SK-MEL-5 (cell line): ENCODE measurements around the gene MXRA7. TPM values are rescaled to one million over a fixed set of nuclear protein-coding genes. Genes with fewer than 3 reads are reported as not detected.
"Not testable (repeated sequence)": the region's sequence is repeated elsewhere in the genome, so short reads cannot be mapped to it uniquely, and the experiment has no call there.

ENCODE experiments used
- DNase-seq: peaks from one replicate; pipeline ENCODE4 v3.0.0-alpha.2; 2016; ENCODE audit warnings: low read depth, low spot score
- in situ Hi-C: cut with HindIII; loops from 2 replicates; pipeline ENCODE4 v1.10.0; 2016; ENCODE audit warnings: low sequenced_read_pairs, high pct_unique_total_duplicates, low pct_unique_long_range_greater_than_20kb
- total RNA-seq: library from RNA; depleted of rRNA; stranded (reverse); fragments of >200 nt; shearing (Covaris generic); gene quantifications from 2 replicates; pipeline ENCODE4 v1.2.3, GENCODE V29; 2014

MXRA7 gene
- total RNA-seq, 1 experiment from 2014 or later: 197 TPM

DNA sequence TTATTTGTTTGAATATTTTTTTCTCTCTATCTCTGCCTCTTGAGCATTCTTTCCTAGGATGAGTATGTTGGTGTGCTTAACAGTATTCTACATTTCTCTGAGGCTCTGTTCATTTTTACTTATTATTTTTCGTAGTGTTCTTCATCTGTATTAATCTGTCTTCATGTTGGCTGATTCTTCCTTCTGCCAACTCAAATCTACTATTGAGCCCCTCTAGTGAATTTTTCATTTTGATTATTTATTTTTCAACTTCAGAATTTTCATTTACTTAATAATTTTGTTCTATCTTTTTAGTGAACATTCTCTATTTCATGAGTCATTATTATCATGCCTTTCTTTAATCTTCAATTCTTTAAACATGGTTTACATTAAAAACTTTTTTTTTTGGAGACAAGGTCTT, 64.1 kb downstream of the MXRA7 start:
- no peak for DNase-seq
- in situ Hi-C loops: no loop called here

DNA sequence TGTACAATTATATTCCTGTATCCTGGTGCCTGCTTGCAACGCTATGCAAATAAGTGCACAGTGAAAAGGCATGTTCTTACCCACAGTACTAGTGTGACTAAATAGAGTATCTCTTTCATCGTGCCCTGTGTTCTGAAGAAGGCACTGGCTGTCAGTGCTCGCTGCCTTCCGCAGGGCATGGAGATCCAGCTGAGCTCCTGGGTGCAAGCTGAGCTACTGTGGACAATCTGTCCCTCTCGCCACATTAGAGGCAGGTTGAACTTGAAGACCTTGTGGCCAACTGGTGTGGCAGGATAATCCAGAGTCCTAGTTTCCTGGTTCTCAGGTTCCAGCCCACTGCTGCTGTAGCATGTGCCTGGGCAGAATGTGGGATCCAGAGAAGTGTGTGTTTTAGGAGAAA, 65.3 kb downstream of the MXRA7 start:
- in situ Hi-C loops: no loop called here
- no peak for DNase-seq

DNA sequence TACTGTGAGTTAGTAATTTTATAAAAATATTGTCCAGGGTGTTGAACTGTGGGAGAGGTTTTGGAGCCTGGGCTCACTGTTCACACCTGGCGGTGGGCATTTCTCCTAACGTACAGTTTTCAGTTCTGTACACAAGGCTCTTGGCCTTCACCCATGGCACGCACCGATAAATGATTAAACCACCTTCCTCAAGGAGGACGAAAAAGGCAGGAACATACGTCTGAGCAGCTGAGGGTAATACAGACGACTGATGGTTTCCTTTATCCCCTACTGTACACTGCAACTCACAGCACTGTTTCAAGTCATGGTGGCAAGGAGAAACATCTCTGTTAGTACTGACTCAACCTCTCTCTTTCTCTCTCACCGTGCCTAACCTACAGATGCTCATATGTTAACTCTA, 65.8 kb downstream of the MXRA7 start:
- DNase-seq: no peak
- in situ Hi-C loops: no loop called here

DNA sequence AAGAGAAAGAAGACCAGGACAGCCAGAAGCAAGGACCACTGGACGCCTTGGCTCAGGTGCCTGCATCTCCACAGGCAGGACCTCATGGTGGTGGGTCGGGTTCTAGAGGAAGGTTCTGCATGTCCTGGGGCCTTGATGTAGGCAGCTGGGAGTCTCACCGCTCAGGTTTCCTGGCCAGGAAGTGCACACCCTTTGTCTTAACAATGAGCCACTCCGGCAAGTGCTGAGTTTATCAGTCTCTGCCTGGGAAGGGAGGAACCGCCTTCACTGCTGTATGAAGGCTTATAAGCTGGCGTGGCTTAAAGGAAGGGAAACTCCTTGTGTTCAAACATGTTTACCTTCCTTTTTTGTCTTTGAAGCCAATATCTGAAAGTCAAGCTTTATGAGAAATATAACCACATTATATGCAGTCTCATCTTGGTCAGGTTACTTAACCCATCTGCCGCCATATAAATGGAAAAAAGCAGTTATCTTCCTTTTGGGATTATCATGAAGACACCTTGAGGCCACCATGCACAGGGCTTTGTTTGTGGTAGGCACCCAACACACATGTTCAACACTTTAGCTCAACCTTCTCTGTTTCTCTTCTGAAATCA, 67.1 kb downstream of the MXRA7 start, which contains the start of gene ST6GALNAC1:
ST6GALNAC1 (minus strand) TSS at position 205 of the 596 bp plus-strand sequence; CDS start at position 86, 119 bp downstream.
- no peak for DNase-seq
- in situ Hi-C loops: no loop called here

DNA sequence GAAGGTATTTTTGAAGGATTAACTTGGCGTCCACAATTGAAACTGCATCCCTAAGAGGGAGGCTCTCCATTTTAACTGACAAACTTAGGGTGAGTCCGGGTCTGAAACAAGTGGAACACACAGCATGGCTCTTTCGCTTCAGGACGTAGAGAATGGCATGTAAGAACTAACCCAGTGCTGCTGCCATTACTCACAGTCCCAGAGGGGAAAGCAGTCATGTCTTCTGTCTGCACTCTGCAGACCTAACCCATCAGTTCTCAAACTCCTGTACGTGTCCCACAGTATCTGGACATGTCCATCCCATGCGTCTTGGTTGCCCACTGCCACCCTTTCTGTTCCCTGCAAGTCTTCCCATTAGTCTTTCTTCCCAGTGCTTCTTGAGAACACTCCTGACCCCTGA, 67.8 kb downstream of the MXRA7 start:
- in situ Hi-C loops: no loop called here
- no peak for DNase-seq

DNA sequence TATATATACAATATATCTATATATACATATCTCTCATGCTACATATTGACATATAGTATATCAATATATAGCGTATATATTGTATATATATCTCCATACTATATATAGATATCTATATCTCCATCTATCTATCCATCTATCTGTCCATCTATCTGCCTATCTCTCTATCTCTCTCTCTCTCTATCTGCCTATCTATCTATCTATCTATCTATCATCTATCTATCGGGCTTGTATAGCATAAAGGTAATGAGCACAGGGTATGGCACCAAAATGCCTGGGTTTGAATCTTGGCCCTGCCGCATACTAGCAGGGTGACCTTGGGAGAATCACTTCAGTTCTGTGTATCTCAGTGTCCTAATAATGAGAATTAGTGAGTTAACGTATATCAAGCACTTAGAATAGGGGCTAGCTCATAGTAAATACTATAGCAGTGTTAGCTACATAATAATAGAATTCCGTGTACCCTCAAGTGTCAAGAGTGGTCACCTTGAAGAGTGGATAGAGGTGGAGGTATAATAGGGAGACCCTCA, 68.7 kb downstream of the MXRA7 start:
- in situ Hi-C loops: no loop called here
- no peak for DNase-seq

DNA sequence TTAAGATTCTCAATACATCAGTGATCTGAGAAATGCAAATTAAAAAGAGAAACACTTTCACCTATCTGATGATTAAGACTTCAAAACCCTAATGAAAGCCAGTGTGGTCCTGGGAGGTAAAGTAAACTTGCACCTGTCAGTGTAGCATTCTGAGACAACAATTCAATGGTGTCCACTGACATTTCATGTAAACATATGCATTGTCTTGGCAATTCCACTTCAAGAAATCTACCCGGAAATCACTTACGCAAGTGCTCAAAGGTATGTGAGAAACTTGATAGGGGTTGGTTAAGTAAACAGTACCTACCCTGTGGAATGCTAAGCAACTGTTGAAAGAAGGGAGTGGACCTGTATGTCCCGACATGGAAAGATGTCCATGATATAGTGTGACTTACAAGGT, 69.3 kb downstream of the MXRA7 start:
- in situ Hi-C loops: no loop called here
- DNase-seq: no peak

DNA sequence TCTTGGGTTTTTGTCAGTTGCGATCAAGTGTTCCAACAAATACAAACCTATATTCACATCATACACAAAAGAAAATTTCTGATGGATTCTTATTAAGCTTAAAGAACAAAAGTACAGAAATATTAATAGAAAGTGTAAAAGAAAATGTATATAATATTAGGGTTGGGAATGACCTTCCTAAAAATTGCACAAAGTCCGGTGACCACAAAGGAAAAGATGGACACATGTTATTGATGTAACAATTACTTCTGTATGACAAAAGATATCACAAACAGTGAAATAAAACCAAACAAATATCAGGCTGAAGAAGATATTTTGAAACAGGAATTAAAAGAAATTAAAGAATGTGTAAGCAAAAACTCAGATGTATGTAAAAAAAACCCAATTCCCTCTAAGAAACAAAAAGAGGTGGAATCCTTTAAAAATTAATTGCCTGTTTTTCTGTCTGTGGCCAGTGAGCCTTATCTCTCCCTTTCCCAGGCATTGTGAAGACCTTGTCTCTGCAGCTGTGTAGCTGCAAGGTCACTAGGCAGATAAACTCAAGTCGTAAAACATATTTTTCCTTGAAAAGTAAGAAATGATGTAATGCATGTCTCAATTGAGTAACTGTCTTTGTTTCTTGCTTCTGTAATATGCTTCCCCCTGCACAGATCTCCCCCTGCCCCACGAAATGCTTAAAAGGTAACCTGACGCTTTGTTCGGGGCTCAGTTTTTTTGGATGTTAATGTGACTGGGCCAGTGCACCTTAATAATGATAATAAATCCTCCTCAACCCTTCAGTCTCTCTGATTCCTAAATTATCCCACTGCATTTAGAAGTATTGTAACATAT, 70.0 kb downstream of the MXRA7 start:
- no peak for DNase-seq
- in situ Hi-C loops: no loop called here

DNA sequence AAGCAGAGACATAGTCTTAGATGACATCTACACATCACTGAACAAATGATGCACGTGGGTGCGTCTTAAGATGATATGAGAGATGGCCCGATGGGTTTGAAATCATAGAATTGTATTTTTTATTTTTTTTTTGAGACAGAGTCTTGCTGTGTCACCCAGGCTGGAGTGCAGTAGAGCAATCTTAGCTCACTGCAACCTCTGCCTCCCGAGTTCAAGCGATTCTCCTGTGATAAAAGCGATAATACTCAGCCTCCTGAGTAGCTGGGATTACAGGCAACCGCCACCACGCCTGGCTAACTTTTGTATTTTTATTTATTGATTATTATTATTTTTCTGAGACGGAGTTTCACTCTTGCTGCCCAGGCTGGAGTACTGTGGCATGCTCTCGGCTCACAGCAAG, 72.5 kb downstream of the MXRA7 start:
- no peak for DNase-seq
- in situ Hi-C loops: no loop called here

DNA sequence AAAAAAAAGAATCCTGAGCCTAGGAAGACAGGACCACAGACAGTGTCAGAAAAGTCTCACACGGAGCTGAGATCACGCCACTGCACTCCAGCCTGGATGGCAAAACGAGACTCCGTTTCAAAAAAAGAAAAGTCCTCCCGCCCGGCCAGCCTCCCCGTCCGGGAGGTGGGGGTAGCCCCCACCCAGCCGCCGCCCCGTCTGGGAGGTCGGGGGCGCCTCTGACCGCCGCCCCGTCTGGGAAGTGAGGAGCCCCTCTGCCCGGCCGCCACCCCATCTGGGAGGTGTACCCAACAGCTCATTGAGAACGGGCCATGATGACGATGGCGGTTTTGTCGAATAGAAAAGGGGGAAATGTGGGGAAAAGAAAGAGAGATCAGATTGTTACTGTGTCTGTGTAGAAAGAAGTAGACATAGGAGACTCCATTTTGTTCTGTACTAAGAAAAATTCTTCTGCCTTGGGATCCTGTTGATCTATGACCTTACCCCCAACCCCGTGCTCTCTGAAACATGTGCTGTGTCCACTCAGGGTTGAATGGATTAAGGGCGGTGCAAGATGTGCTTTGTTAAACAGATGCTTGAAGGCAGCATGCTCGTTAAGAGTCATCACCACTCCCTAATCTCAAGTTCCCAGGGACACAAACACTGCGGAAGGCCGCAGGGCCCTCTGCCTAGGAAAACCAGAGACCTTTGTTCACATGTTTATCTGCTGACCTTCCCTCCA, 74.1 kb downstream of the MXRA7 start:
- in situ Hi-C loops, DNase-seq: not testable (repeated sequence)

DNA sequence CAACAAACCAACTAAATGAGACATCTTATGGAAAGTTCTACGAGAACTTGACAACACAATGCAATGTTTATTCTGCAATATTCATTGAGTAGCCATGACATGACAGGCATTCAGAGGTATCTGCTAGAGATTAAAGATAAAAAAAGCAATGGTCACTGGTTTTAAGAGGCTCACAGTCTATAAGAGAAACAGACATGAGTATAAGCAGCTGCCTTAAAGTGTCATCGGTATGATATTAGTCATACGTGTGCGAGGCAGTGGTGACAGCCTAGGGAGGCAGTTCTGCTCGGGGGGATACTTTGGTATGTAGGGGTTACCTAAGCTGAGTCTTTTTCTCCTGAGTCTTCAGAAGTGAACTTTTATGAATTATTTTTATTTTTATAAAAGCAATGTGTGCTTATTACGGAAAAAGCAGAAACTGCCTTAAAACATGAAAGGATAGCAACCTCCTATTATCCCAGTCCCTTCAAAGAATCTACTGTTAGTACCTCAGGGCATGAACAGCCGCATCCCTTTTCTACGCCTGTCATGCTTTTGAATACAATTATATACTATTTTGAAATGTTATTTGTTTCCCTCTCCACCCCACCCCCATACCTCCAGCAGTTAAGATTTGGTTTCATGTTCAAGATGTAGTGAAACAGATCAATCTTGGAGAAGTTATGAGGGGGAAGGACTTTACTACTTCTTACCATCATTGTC, 75.0 kb downstream of the MXRA7 start:
- no peak for DNase-seq
- in situ Hi-C loops: no loop called here

DNA sequence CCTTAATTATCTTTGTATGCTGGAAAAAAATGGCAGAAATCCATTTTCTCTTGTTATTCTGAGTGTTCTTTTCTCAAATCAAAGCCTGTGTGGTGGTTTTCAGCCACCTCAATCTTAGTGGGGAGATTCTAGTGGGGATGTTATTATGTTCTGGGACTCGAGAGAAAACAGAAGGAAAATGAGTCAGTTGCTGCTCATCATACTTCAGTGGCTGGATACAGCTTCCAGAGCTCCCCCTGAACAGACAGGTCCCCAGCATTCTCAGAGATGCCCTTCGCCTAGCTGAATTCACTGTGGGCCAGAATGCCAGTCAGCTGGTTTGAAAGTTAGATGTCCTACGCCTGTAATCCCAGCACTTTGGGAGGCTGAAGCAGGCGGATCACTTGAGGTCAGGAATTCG, 75.7 kb downstream of the MXRA7 start:
- in situ Hi-C loops: no loop called here
- no peak for DNase-seq

DNA sequence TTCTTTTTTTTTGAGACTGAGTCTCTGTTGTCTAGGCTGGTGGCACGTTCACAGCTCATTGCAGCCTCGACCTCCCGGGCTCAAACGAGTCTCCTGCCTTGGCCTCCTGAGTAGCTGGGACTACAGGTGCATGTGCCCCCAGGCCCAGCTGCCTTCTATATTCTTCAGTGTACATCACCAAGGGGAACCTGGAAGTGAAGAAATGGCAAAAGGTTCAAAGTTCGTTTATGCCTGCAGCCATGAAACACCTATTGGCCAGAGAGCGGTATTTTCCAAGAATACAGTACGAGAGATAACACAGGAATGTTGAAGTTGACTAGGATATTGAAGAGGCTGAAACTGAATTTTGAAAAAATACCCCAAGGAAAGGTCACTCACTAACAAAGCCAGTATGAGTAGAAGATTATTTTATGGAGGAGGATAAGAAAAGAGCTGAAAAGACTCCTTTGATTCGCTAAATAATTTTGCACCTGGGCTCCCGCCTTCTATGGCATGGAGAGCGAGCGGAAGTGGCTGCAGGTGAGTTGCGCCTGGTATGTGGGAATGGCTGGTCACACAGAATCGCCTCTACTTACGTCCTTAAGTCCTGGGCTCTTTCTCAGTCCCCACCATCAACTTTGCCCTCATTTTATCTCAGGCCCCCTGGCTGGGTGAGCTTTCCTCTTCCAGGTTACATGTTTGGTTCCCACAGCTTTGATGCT, 77.0 kb downstream of the MXRA7 start:
- in situ Hi-C loops: no loop called here
- DNase-seq: no peak

DNA sequence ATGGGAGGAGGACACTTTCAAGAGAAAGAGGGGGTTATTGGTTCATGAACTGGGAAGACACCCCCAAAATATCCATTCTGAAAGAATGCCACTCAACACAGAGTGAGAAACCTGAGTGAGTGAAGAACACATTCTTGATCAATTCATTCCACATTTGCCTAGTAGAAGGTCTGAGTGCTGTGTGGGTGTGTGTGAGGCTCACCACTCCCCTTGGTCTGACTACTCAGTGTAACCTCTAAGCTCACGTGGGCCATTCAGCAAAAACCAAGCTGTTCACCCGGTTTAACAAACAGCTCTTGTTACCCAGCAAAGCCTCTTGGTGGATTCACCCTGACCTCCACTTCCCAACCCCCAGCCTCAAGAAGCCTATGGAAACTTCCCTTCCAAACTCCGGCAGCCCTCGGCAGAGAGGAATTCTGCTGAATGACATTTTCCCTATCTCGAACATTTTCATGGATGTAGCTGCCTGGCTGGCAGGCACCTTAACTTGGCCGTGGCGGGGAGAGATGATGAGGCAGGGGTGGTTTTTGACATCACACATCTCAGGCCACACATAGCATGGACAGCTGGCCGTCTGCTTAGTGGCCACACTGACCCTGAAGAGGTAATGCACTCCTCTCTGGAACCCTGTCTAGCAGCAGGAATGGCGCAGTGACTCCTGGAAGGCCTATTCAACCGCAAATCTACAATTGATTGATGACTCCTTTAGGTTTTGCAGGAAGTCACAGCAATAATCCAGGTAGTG, 78.8 kb downstream of the MXRA7 start:
- DNase-seq: peak; percentile 96
- in situ Hi-C loops: no loop called here

DNA sequence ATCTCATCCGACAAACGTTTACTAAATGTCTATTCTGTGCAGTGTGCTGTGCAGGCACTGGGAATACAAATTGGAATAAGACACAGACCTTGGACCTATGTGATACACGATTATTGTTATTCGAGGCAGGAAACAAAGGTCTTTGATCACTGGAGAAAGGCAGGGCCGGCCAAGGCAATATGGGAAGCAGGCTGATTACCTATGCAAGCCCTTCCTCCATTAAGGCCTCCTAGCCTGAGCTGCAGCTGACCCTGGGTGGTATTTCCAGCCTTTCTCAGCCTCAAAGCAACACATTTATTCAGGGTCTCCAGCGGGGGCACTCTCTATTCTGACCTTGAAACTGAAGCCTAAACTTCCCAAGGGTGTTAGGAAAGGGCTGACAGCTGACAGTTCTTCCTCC, 80.6 kb downstream of the MXRA7 start:
- in situ Hi-C loops: no loop called here
- DNase-seq: no peak
